K562 (cell line): Measurements from ENCODE around the gene OPCML. TPM values are rescaled to one million over a fixed set of nuclear protein-coding genes. Genes with fewer than 3 reads are reported as not detected.

ENCODE experiments used
- ATAC-seq: fragments of 200-7000 bp; cut with Tn5 transposase; 3 replicates; pipeline ENCODE4 v1.9.1; 2020; ENCODE audit warnings: moderate library complexity
- BruUV-seq: library from RNA; stranded (reverse); fragments of 400-500 nt; replicated peaks from 2 replicates; lab custom pipeline; 2021; lab: Mats Ljungman, UMichigan
- CTCF ChIA-PET: fragments of 300-600 bp; formaldehyde crosslinking; extraction: SDS; loops from one replicate; lab custom pipeline; 2021; ENCODE audit warnings: low intra/inter-chr PET ratio; lab: Yijun Ruan, JAX
- POLR2A ChIA-PET: fragments of 300-600, 350-650 bp; sonication (Branson Sonifier 250); formaldehyde crosslinking; extraction: SDS; loops from one replicate; lab custom pipeline; 2021; ENCODE audit warnings: antibody characterized with exemption, inconsistent platforms; lab: Yijun Ruan, JAX
- DNase-seq, 4 experiments: peaks; one replicate each; pipeline versions ENCODE4 v3.0.0 to v3.0.0-alpha.2; 2011 to 2018; ENCODE audit warnings: low spot score in 3 of 4, mixed read lengths in 3 of 4; ENCODE audit errors: extremely low read depth in 1 of 4
- FAIRE-seq: peaks from 2 replicates; lab custom pipeline; 2011; peaks lifted over from hg19 to GRCh38; lab: Jason Lieb, UNC
- H2AFZ ChIP-seq: 2 replicates; pipeline ENCODE4 v1.6.0; 2011; ENCODE audit warnings: low read depth, low read length, control low read depth, inconsistent platforms
- H3K27ac ChIP-seq: fragments of 200-600 bp; 3 replicates; pipeline ENCODE4 v1.8.0; 2011; ENCODE audit warnings: low read depth, mild to moderate bottlenecking, control low read depth, inconsistent platforms, low read length, moderate library complexity, mixed read lengths; ENCODE audit errors: extremely low read depth
- H3K27me3 ChIP-seq, 2 experiments: fragments of 300-600 bp in 1 of 2; 2 replicates in 1 of 2; 3 replicates in 1 of 2; pipeline versions ENCODE4 v1.6.0 to v1.8.0; 2011; ENCODE audit warnings: inconsistent platforms in 2 of 2, low read length in 2 of 2, mild to moderate bottlenecking in 1 of 2, mixed read lengths in 1 of 2, moderate library complexity in 1 of 2; ENCODE audit not compliant: control insufficient read depth in 2 of 2, insufficient read depth in 2 of 2
- H3K36me3 ChIP-seq: fragments of 300-600 bp; 3 replicates; pipeline ENCODE4 v1.8.0; 2011; ENCODE audit warnings: mild to moderate bottlenecking, low read length, inconsistent platforms; ENCODE audit not compliant: control insufficient read depth, insufficient read depth
- H3K4me1 ChIP-seq, 2 experiments: fragments of 200-600 bp in 1 of 2; replicated peaks in 1 of 2; 2 replicates in 1 of 2; 3 replicates in 1 of 2; pipeline versions ENCODE4 v1.5.1 to v1.8.0; 2011; ENCODE audit warnings: inconsistent platforms in 2 of 2, low read length in 2 of 2, mild to moderate bottlenecking in 1 of 2, mixed read lengths in 1 of 2, moderate library complexity in 1 of 2; ENCODE audit not compliant: control insufficient read depth in 2 of 2, insufficient read depth in 2 of 2
- H3K4me2 ChIP-seq: 2 replicates; pipeline ENCODE4 v1.6.1; 2011; ENCODE audit warnings: low read length, control low read depth, inconsistent platforms, mixed read lengths; ENCODE audit not compliant: insufficient read depth
- H3K4me3 ChIP-seq: fragments of 200-600 bp; sonication (generic), shearing (Covaris generic); 2 replicates; pipeline ENCODE4 v1.5.1; 2016; ENCODE audit warnings: control low read depth, inconsistent platforms
- H3K79me2 ChIP-seq: fragments of 200-600 bp; 3 replicates; pipeline ENCODE4 v1.8.0; 2011; ENCODE audit warnings: low read length, inconsistent platforms; ENCODE audit not compliant: control insufficient read depth, insufficient read depth
- H3K9ac ChIP-seq, 2 experiments: 2 replicates each; pipeline versions ENCODE4 v1.6.0 to v1.6.1; 2011; ENCODE audit warnings: low read depth in 2 of 2, low read length in 2 of 2, control low read depth in 1 of 2, inconsistent platforms in 1 of 2, mild to moderate bottlenecking in 1 of 2, mixed read lengths in 1 of 2; ENCODE audit not compliant: insufficient read depth in 1 of 2
- H3K9me1 ChIP-seq: one replicate; pipeline ENCODE4 v1.6.0; 2011; ENCODE audit warnings: inconsistent platforms, mild to moderate bottlenecking, low read length, moderate library complexity; ENCODE audit not compliant: control insufficient read depth, insufficient read depth
- H3K9me3 ChIP-seq: replicated peaks from 2 replicates; pipeline ENCODE4 v1.5.1; 2011; ENCODE audit warnings: low read depth, low read length, inconsistent platforms; ENCODE audit not compliant: control insufficient read depth, insufficient read depth
- H4K20me1 ChIP-seq: replicated peaks from 2 replicates; pipeline ENCODE4 v1.6.1; 2011; ENCODE audit warnings: low read length, inconsistent platforms, mixed read lengths; ENCODE audit not compliant: control insufficient read depth, insufficient read depth
- ASH1L ChIP-seq: fragments of 450-650 bp; IDR thresholded peaks from 2 replicates; pipeline ENCODE4 v1.6.1; 2018; ENCODE audit warnings: borderline replicate concordance, mild to moderate bottlenecking, low read depth; ENCODE audit not compliant: partially characterized antibody
- BDP1 ChIP-seq: IDR thresholded peaks from 3 replicates; pipeline ENCODE4 v1.6.1; 2011; ENCODE audit not compliant: insufficient read length, insufficient read depth
- DDX20 ChIP-seq: fragments of 450-650 bp; IDR thresholded peaks from 2 replicates; pipeline ENCODE4 v1.6.1; 2016; ENCODE audit warnings: missing genetic modification characterization, low read depth, mild to moderate bottlenecking, missing compliant biosample characterization, moderate library complexity
- FOXO4 ChIP-seq: fragments of 450-650 bp; formaldehyde crosslinking; IDR thresholded peaks from 2 replicates; pipeline ENCODE4 v1.4.0; 2020; ENCODE audit warnings: mild to moderate bottlenecking, moderate library complexity
- FUS ChIP-seq: fragments of 200-400 bp; formaldehyde crosslinking; optimal IDR thresholded peaks from 2 replicates; pipeline ENCODE3; 2017; ENCODE audit warnings: low read depth, low read length
- KAT8 ChIP-seq: fragments of 450-650 bp; IDR thresholded peaks from 2 replicates; pipeline ENCODE4 v1.6.1; 2016; ENCODE audit warnings: low read depth, mild to moderate bottlenecking
- MGA ChIP-seq: fragments of 450-650 bp; IDR thresholded peaks from 2 replicates; pipeline ENCODE4 v1.6.1; 2016; ENCODE audit warnings: mild to moderate bottlenecking, moderate library complexity
- RBM25 ChIP-seq: fragments of 200-400 bp; formaldehyde crosslinking; IDR thresholded peaks from 2 replicates; pipeline ENCODE4 v1.6.1; 2018; ENCODE audit warnings: low read length, low read depth, moderate library complexity; ENCODE audit not compliant: severe bottlenecking
- SMAD4 ChIP-seq: fragments of 250-450 bp; sonication (Bioruptor Pico); conservative IDR thresholded peaks from 2 replicates; pipeline ENCODE4 v1.8.0; 2021; ENCODE audit warnings: inconsistent platforms, mild to moderate bottlenecking, moderate library complexity
- ZKSCAN1 ChIP-seq: fragments of 150-350 bp; IDR thresholded peaks from 2 replicates; pipeline ENCODE4 v1.6.1; 2016; ENCODE audit warnings: low read depth, low read length
- WGBS: fragments of 100-300 bp; shearing (Covaris generic); methylation state at CpG from one replicate; pipeline ENCODE4 v1.1.6; 2016; ENCODE audit warnings: low coverage, mixed read lengths; ENCODE audit not compliant: insufficient coverage; ENCODE audit errors: missing lambda C conversion rate; 5-methylcytosine and 5-hydroxymethylcytosine counted together
- in situ Hi-C: fragments of 300-500 bp; cut with MboI; formaldehyde crosslinking; loops from 4 replicates; pipeline ENCODE4 v1.15.0; 2018; ENCODE audit warnings: inconsistent platforms, mixed read lengths
- intact Hi-C: fragments of 100-400 bp; cut with micrococcal nuclease; formaldehyde crosslinking; loops from 2 replicates; pipeline ENCODE4 v1.14.2; 2022
- polyA plus RNA-seq, 8 experiments: library from polyadenylated mRNA; depleted of rRNA in 4 of 8; stranded (reverse) in 5 of 8; unstranded in 3 of 8; fragments of >200 nt; fragmentation: Nextera tagmentation in 2 of 8; fragmentation: Illumina TruSeq in 1 of 8; extraction: Ambion mirVana in 2 of 8; extraction: Trizol in 1 of 8; gene quantifications; 2 replicates each; pipeline versions ENCODE4 v1.2.1 to v1.2.3, GENCODE V29; 2011 to 2014; ENCODE audit warnings: inconsistent platforms in 1 of 8, missing spikeins in 1 of 8
- total RNA-seq, 7 experiments: library from RNA; depleted of rRNA in 6 of 7; stranded (reverse); fragments of >200 nt in 6 of 7; fragmentation: Illumina TruSeq in 2 of 7; extraction: Trizol in 2 of 7; gene quantifications; 2 replicates each; pipeline versions ENCODE4 v1.2.1 to v1.2.3, GENCODE V29; 2011 to 2021; ENCODE audit warnings: low replicate concordance in 1 of 7

Gene OPCML
- total and polyA plus RNA-seq, 9 of the 15 experiments (the other 6 are each of a cell fraction or from before 2014, with no cell fraction given) = not detected

GRCh38 chr11:132898676-132899075 is 633.6 kb downstream of the OPCML start:
- no peaks in the 10 kb centered on the region for H4K20me1 ChIP-seq
- BruUV-seq = no TSS peak
- TF ChIP-seq FUS = no peak
- no peak for TF ChIP-seq ASH1L
- no peak for TF ChIP-seq KAT8
- no peak for TF ChIP-seq BDP1
- no peak for TF ChIP-seq RBM25
- no peak for TF ChIP-seq ZKSCAN1
- TF ChIP-seq DDX20 (tag) = no peak
- no peak for TF ChIP-seq SMAD4 (CRISPR knock-in tag)
- TF ChIP-seq MGA = no peak
- TF ChIP-seq FOXO4 (CRISPR knock-in tag) = no peak

More at GRCh38 chr11:132898676-132899075, 633.6 kb downstream of the OPCML start:
- Histone ChIP-seq H2AFZ (no peak overlapping the region), H3K79me2 (no peaks in the 10 kb centered on the region), H3K9me1 (no peaks in the 10 kb centered on the region), H3K4me1 (no peaks in the 10 kb centered on the region), H3K4me3 (no peak overlapping the region), H3K9ac (no peak overlapping the region), H3K9me3 (no peaks in the 10 kb centered on the region), H3K27me3 (no peaks in the 10 kb centered on the region), H3K27ac (no peak overlapping the region), H3K36me3 (no peaks in the 10 kb centered on the region), H3K4me2 (no peak overlapping the region)
- DNase-seq (no peak), FAIRE-seq (no peak), ATAC-seq (no peak)
- POLR2A ChIA-PET = no interaction called here
- WGBS = 0% methylated on average over 2 of the region's 2 CpGs
- intact Hi-C loops = no loop called here
- in situ Hi-C loops = no loop called here
- CTCF ChIA-PET = no interaction called here
